Kidney epithelial cell (primary cell): ENCODE data around the gene ASCC3. TPM values are rescaled to one million over a fixed set of nuclear protein-coding genes. Genes with fewer than 3 reads are reported as not detected.
"Not testable (repeated sequence)": the region's sequence is repeated elsewhere in the genome, so short reads cannot be mapped to it uniquely, and the experiment has no call there.

Source experiments
- DNase-seq: peaks from one replicate; pipeline ENCODE4 v3.0.0-alpha.2; 2010; ENCODE audit warnings: low read depth
- H3K27me3 ChIP-seq: 2 replicates; pipeline ENCODE4 v1.6.0; 2011; ENCODE audit warnings: low read length; ENCODE audit not compliant: control insufficient read depth, insufficient read depth
- H3K36me3 ChIP-seq: 2 replicates; pipeline ENCODE4 v1.5.1; 2011; ENCODE audit warnings: low read length; ENCODE audit not compliant: control insufficient read depth, insufficient read depth
- H3K4me3 ChIP-seq: 2 replicates; pipeline ENCODE4 v1.5.1; 2011; ENCODE audit warnings: low read depth, mild to moderate bottlenecking, control low read depth, low read length
- total RNA-seq: library from RNA; depleted of rRNA; stranded (reverse); fragments of >200 nt; gene quantifications from 2 replicates; pipeline ENCODE4 v1.2.3, GENCODE V29; 2015
- TF ChIP-seq, protein P1 (sequence below): IDR thresholded peaks from 2 replicates; pipeline ENCODE4 v1.5.1; 2011; ENCODE audit warnings: mild to moderate bottlenecking, moderate library complexity, low read length, control low read depth, inconsistent platforms; ENCODE audit not compliant: insufficient read depth, poor library complexity, severe bottlenecking

Gene ASCC3
- total RNA-seq, 1 donor from 2014 or later: 41.9 TPM

- no peaks in the 10 kb centered on the region for H3K36me3 ChIP-seq
- TF ChIP-seq, protein P1, sequence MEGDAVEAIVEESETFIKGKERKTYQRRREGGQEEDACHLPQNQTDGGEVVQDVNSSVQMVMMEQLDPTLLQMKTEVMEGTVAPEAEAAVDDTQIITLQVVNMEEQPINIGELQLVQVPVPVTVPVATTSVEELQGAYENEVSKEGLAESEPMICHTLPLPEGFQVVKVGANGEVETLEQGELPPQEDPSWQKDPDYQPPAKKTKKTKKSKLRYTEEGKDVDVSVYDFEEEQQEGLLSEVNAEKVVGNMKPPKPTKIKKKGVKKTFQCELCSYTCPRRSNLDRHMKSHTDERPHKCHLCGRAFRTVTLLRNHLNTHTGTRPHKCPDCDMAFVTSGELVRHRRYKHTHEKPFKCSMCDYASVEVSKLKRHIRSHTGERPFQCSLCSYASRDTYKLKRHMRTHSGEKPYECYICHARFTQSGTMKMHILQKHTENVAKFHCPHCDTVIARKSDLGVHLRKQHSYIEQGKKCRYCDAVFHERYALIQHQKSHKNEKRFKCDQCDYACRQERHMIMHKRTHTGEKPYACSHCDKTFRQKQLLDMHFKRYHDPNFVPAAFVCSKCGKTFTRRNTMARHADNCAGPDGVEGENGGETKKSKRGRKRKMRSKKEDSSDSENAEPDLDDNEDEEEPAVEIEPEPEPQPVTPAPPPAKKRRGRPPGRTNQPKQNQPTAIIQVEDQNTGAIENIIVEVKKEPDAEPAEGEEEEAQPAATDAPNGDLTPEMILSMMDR: no peak
- no peak overlapping the region for H3K4me3 ChIP-seq
- DNase-seq: no peak
- no peaks in the 10 kb centered on the region for H3K27me3 ChIP-seq
These were observed 9.9 kb upstream of the ASCC3 start for GRCh38 chr6:100891079-100891478.

DNA sequence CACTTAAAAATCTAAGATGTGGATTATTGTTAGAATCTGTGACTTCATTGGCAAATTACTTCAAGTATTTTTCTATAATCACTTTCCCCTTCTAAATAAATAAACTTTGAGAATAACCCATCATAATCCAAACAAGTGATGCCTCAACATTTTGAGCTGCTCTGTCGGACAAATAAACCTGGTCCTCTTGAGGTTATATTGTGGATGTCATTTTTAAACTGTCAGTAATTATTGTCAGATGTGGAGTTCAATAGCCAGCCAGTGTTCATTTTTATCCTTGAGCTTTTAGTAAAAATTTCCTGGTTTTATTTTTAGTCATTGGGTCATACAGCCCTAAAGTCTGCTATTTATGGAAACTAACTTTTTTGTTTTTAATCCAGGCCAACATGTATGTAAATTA is 9.5 kb upstream of the ASCC3 start:
- H3K4me3 ChIP-seq, H3K27me3 ChIP-seq, H3K36me3 ChIP-seq, DNase-seq: not testable (repeated sequence)

DNA sequence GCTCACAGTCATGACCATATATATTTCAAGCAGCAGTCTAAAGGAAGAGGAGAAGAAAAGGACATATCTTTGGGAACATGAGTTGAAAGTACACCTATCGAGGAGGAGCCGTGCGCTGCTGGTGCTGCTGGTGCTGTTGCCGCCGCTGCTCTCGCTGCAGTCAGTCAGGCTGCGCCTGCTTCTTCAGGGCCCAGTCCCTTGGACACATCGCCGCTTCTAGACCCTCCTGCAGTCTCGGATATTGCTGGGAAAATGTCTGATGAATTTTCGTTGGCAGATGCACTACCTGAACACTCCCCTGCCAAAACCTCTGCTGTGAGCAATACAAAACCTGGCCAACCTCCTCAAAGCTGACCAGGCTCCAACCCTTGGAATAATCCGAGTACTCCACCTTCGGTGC is 8.2 kb upstream of the ASCC3 start:
- Histone ChIP-seq H3K4me3 (no peak overlapping the region), H3K27me3 (no peaks in the 10 kb centered on the region), H3K36me3 (no peaks in the 10 kb centered on the region)
- TF ChIP-seq, protein P1: no peak
- DNase-seq: no peak

DNA sequence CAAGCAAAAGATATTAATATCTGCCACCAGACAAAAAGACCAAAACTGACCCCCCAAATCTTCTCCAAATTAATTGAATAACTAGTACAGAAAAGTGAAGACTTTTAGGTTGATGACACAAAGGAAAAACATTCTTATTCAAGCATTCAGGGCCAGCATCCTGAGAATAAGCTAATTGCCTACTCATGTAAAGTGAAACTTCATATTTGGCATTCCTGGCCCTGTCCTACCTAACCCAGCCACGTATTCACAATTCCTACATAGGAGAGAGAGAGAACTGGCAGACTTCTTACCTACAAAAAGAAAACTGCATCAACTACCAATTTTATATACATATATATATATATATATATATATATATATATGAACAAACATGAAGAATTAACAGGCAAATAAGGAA is 4.9 kb upstream of the ASCC3 start:
- H3K36me3 ChIP-seq: no peaks in the 10 kb centered on the region
- H3K27me3 ChIP-seq: no peaks in the 10 kb centered on the region
- peak; percentile 25 for DNase-seq
- H3K4me3 ChIP-seq: no peak overlapping the region
- TF ChIP-seq, protein P1: no peak

- TF ChIP-seq, protein P1: no peak
- H3K27me3 ChIP-seq: no peaks in the 10 kb centered on the region
- H3K36me3 ChIP-seq: no peaks in the 10 kb centered on the region
- H3K4me3 ChIP-seq: no peak overlapping the region
- no peak for DNase-seq
These were observed 2.2 kb upstream of the ASCC3 start for GRCh38 chr6:100883347-100883746.

GRCh38 chr6:100881707-100882040 is 545 bp upstream of the ASCC3 start:
- Histone ChIP-seq H3K36me3 (no peaks in the 10 kb centered on the region), H3K27me3 (no peaks in the 10 kb centered on the region), H3K4me3 (peak overlapping the region; percentile 97)
- TF ChIP-seq, protein P1: no peak
- DNase-seq: no peak
